Hematopoietic multipotent progenitor cell treated with erythropoietin and hydrocortisone succinate and interleukin-3 and kit ligand, for 17 days (in vitro differentiated cells): ENCODE measurements around the gene DAB2IP.

ENCODE experiments used
- DNase-seq: peaks from one replicate; pipeline ENCODE4 v3.0.0-alpha.2; 2015; ENCODE audit warnings: low spot score

Gene DAB2IP

DNA sequence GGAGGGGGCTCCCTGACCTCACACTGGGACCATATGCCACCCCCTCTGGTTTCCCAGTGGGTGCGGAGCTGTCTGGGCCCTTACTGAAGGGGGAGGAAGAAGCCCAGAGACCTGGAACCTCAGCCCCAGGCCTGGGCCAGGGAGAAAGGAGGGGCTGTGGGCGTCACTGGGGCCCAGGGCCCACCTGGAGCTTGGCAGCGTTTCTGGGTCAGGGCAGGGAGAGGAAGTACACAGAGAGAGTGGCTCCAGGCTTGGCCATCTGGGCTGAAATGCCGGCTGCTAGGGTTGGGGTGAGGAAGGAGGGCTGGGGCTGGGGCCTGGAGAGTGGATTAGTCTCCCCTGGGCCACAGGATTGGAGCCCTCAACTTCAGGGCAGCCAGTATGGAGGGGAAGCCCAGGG is 6.4 kb upstream of the DAB2IP start:
- no peak for DNase-seq

DNA sequence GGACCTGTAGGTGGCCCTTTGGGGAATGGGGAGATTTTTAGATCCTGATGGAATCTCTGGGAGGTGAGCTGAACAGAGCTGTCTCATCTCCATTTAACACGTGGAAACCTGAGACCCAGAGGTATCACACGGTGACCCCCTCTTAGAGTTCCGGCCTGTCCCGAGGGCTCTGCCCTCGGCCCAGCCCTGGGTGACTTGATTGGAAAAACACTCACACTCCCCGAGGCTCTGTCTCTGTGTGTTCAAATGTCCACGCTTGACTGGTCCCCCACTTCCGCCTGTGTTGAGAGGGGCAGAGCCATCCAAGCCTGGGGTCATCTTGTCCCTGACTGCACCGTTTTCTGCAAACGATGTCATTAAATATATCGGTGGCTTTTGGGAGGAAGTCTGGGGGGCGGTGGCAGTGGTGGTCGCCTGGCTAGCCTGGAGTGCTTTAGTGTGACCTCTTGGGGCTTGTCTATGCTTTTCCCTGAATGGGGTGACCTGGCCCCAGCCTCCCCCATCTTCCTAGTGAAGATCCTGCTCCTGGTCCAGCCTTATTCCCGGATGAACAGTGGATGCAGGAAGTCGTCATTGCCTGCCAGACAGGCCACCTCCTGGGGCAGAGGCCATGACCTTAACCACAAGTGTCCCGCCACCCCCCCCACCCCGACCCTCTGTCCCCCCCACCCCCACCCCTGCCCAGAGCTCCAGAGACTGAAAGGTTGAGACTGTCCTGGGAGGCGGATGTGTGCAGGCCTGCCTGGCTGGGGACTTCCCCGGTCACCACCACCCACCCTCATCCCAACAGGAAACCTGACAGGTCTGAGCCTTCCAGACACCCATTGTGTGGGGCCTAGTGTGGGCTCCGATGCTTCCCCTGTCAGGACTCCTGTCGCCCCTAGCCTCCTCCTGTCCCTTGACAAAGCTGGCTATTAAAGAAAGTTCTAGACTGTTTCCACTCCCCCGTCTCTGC is 5.3 kb upstream of the DAB2IP start:
- no peak for DNase-seq

- DNase-seq, result no peak
These were observed 4.4 kb upstream of the DAB2IP start for GRCh38 chr9:121646992-121647391.

DNA sequence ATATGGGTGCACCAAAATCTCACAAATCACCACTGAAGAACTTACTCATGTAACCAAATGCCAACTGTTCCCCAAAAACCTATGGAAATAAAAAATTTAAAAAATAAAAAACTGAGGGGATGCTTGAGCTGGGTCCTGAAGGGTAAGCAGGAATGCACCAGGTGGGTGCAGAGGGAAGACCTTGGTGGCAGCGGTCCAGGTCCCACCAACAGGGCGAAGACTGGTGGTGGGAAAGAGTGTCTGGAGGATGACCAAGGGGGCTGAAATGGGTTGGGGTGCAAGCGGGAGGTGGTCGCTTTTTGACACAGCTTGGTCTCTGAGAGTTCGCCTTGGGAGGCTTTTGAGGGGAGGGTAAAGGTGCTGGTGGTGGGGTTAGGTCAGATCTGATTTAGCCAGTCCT is 3.3 kb upstream of the DAB2IP start:
- no peak for DNase-seq

DNA sequence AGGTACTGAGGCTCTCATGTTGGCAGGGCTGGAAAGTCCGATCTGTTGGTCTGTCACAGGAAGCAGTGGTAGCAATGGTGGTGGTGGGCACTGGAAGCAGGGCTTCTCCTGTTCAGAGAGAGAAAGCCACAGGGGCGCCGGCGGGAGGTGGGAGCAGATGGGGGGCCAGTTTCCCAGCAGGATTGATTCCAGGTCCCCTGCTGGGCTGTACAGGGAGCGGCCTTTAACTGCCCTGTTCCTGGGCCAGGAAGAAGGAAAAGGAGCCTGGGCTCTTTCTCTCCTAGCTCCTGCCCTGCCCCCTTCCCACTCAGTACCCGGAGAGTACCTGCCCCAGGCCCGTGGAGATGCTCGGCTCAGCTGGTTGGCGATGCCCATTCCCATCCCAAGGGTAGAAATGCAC is 2.6 kb upstream of the DAB2IP start:
- DNase-seq, result no peak

GRCh38 chr9:121649476-121650216 is 1.8 kb upstream of the DAB2IP start:
- no peak for DNase-seq

GRCh38 chr9:121650217-121651007 is 1.0 kb upstream of the DAB2IP start:
- DNase-seq, result no peak

DNA sequence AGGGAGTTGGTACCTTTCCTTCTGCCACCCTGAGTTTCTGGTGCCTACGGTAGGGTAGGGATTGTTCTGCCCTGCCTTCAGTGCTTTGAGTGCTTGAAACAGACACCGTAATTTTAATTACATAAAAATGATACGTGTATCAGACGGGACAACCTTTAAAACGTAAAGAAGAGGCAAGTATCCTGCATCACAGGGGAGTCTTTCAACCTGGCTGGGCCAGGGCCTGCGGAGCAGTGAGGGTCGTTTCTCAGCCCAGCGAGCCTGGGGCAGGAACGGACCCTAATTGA is 483 bp upstream of the DAB2IP start:
- no peak for DNase-seq

DNA sequence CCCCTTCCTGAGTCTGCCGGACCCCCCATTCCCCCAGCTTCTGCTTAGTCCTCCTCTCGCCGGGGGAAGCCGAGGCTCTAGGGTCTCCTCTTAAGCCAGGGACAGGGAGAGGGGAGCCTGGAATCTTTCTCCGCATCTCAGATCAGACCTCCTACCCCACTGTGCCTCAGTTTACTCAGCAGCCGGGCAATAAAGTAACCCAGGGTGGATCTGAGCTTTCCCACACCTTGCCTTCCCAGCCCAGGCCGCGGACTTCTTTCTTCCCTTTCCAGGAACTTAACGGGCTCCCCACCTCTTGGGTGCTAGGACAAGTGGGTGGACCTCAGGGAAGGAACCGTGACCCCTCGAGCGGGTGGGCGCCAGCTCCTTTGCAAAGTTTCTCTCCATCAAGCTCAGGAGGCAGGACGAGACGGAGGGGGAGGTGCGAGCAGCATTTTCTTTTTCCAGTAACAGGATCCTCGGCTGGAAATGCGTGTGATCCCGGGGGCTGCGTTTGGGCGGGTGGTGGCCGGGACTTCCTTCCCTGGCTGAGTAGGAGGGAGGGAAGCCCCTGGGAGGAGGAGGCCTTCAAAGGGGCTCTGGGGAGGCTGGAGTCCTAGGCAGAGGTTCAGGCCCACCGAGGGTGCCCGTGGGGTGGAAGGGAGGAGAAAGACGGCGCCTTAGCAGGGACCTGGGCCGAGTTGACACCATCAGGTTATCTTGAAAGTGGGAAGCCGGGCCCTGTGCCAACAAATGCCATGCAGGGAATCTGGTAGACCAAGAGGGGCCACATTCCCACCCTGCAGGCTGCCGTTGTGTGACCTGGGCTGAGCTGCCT is 795 bp downstream of the DAB2IP start:
- no peak for DNase-seq

- no peak for DNase-seq
These were observed 1.4 kb downstream of the DAB2IP start for GRCh38 chr9:121652838-121653231.

GRCh38 chr9:121654499-121655140 is 3.2 kb downstream of the DAB2IP start:
- no peak for DNase-seq

DNA sequence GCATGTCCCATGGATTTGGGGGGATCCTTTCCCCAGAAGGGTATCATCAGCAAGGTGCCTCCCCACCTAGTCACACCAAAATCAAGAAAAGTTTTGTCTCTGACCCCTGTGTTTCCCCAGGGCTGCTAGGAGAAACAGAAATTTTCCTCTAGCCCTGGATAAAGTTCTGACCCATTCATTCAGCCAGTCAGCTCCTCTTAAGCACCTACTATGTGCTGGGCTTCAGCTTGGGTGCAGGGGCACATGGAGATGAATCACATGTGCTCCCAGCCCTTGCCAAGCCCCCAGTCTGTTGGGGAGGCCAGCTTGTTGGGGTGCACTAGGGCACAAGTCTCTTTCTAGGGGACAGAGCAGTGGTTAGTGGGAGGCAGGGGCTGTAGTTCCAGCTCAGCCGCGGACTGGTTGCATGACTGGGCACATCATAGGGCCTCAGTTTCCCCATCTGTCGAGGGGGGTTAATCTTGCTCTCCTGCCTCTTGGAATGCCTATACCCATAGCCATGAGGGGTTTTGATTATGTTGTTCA is 3.9 kb downstream of the DAB2IP start:
- no peak for DNase-seq

- DNase-seq, result no peak
These were observed 5.6 kb downstream of the DAB2IP start for GRCh38 chr9:121656941-121657470.

DNA sequence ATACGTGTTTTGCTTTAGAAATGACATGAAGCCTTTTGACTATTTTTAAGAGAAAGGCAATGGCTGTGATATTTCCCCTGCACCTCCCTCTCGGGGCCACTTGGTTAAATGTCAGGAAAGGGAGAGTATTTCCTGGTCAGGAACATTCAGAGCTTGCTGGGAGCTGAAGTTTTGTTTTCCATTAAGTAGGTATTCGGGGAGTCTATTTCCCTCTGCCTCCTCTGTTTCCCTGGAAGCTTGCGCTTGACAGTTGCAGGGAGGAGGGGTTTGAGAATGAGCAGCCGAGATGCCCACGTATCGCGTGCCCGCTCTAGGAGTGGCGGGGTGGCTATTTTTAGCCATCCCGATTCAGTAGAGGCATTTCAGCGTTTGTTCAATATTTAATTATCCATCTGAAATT is 6.7 kb downstream of the DAB2IP start:
- DNase-seq, result no peak

DNA sequence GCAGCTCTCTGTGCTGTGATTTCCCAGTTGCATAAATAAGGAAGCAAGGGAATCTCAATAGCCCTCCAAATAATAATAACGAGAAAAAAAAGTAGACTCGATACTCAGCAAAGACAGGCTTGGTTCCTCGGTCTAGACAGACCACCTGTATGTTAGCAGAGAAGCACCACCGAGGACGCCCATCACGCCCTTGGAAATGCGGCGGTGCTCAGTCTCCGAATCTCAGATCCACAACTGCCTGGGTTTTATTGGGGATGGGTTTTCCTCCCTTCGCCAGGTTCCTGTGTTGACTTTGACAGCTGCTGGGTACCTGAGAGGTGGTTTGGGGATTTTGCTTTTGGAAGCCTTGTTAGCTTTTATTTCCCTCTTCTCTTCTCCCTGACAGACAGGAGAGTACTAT is 7.2 kb downstream of the DAB2IP start:
- no peak for DNase-seq

- DNase-seq, result no peak
These were observed 8.9 kb downstream of the DAB2IP start for GRCh38 chr9:121660367-121660766.

GRCh38 chr9:121660876-121661275 is 9.4 kb downstream of the DAB2IP start:
- no peak for DNase-seq

DNA sequence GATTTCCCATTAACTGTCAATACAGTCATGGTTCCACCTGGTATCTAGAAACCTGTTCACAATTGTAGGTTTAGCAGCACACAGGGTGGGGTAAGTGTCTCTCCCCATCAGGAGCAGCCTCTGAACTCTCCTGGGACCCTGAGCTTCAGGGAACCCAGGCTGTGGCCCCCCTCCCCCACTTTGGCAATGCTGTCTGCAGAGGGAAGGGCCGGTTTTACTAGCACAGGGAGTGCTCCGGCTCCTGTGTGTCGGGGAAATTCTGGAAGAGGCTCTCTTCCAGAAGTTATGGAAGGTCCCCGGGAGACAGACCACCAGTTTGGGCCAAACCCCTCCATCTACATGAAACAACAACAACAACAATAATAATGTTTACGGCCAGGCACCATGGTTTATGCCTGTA is 9.9 kb downstream of the DAB2IP start:
- DNase-seq, result no peak

GRCh38 chr9:121662359-121662758 is 10.9 kb downstream of the DAB2IP start:
- DNase-seq, result no peak

- DNase-seq, result no peak
These were observed 11.6 kb downstream of the DAB2IP start for GRCh38 chr9:121662891-121663580.
